CD4-positive, alpha-beta T cell treated with Interleukin-1 beta for 1 hour (primary cell): ENCODE results near the gene AKAP5.
"Not testable (repeated sequence)": the region's sequence is repeated elsewhere in the genome, so short reads cannot be mapped to it uniquely, and the experiment has no call there.

Experiments
- DNase-seq, 2 donors: peaks; one replicate each; pipeline ENCODE4 v3.0.0-alpha.2; 2020 to 2022

AKAP5 gene

DNA sequence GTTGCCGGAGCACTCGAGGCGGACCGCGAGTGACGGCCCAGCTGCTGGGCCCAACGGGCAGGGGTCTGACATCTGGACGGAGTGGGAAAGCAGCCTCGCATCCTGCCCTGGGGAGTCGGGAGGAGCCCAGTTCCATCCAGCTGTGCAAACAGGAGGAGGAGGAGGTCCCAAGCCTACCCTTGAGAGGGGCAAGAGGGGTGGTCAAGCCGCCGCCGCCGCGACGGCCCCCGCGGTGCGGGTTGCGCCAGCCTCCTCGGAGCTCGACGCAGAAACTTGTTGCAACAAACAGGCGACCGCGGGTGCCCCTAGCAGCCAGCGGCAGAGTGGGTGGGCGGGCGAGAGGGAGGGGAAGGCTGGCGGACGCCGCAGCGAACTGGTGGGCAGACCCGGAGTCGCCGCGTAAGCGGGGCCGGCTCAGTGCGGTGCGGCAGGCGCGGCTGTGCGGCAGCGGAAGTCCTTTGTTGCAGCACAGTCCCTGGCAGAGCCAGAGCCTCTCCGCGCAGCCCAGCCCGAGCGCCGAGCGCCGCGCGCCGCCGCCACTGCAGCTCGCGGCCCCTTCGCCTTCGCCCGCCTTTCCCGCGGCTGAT lies 39.1 kb downstream of the AKAP5 start, which contains the start of gene ZBTB1:
Gene ZBTB1 (plus strand): TSS at position 461 of the 587 bp plus-strand sequence. CDS start 16,735 bp downstream, outside the sequence.
- DNase-seq: peak; percentile 87 to 91

GRCh38 chr14:64504897-64505794 lies 39.8 kb downstream of the AKAP5 start:
- peak; percentile 87 to 88 for DNase-seq

DNA sequence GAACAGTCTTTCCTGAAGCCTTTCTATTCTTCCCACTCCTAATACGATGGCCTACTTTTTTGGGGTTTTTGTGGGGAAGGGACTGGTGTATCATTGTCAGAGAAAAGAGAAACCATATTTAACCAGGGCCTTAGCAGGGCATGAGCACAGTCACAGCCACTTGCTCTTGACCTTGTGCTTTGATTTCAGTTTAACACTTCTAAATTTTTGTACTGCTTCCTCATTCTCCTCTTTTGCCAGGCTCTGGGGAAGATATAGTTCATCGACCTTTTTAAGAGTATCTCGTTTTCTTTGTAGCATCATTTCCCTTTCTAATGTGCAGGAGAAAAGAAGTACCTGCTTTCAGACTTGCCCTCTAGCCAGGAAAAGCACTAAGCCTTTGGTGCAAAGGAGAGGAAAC lies 41.4 kb downstream of the AKAP5 start:
- DNase-seq: peak in 1 of 2 donors; percentile 30

DNA sequence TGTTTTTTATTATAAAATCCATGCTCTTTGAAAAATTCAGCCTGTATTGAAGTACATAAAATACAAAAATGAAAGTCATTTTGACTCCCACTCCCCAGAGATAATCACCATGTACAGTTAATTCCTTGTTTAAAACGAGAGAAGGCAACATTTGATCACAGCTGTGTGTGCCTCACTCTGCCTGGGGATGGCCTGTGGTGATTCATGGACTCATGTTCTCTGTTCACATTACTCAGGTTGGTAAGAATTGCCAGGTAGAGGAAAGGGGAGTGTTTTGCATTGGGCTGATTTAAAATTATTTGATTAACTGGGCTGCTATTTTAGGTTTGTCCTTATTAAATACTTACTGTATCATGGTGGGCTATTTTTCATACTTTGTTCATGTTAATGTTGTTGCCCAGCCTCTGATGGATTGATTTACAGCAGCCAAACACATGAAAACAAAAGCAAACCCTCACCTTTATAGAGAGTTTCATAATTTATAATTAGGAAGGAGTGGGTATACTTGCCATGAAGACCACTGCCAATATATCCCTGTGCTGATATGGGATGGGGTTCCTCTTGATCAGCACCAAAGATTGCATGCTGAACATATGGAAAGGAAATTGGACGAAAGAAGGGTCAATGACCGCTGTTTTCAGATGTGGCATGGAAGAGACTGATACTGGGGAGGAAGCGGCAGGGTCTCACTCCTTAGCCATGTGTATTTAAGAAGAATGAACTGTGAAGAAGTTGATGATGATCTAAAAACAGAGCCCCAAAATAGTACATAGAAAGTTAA lies 42.3 kb downstream of the AKAP5 start:
- no peak for DNase-seq

GRCh38 chr14:64508215-64508776 lies 43.0 kb downstream of the AKAP5 start:
- DNase-seq: no peak

DNA sequence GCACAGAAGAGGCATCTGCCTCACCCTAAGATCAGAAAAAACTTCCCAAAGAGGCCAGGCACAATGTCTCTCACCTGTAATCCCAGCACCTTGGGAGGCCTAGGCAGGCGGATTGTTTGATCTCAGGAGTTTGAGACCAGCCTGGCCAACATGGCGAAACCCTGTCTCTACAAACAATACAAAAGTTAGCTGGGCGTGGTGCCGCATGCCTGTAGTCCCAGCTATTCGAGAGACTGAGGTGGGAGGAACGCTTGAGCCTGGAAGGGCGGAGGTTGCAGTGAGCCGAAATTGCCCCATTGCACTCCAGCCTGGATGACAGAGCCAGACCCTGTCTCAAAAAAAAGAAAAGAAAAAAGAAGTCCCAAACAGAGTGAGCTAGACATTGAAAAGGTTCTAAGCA lies 43.7 kb downstream of the AKAP5 start:
- no peak for DNase-seq

GRCh38 chr14:64510825-64511671 lies 45.7 kb downstream of the AKAP5 start:
- DNase-seq: peak; percentile 60 to 77

DNA sequence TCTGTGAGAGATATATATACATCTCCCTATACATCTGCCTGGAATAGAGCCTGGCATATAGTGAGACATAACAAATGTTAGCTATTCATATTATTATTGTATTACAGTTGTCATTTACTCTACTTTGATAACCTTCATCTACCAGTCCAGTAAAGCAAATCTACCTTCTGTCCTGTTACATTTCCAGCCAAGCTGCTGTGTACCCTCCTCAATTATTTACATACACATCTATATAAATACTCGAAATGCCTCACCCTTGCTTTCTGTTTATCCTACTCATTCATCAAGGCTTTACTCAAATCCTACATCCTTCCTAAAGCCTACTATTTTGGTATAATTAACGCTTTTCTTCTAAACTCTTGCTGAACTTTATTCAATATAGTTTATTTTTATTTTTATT lies 48.0 kb downstream of the AKAP5 start:
- DNase-seq: no peak

- no peak for DNase-seq
Measured at GRCh38 chr14:64515053-64515452, 49.8 kb downstream of the AKAP5 start.

DNA sequence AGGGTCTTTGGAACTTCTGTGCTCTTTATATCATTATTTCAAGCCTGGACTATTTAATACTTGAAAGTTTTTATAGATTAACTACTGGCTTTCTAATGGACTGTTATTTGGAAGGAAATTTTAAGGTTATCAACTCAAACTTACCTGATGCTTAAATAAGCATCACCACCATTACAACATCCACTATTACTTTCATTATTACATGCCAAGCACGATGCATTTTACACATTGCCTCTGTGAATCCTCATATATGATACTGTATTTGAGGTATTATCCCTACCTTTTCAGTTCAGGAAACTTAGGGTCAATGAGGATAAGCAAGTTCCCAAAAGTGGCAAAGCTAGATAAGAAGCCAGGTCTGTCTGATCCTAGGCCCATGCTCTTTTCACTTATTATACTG lies 51.7 kb downstream of the AKAP5 start:
- DNase-seq: no peak

DNA sequence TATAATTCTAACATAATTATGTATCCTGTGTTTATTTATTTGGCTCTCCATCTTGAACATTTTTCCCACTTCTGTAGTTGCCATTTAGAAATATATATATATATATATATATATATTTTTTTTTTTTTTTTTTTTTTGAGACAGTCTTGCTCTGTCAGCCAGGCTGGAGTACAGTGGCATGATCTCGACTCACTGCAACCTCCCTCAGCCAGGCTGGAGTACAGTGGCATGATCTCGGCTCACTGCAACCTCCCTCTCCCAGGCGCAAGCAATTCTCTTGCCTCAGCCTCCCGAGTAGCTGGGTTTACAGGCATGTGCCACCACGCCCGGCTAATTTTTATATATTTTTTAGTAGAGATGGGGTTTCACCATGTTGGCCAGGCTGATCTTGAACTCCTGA lies 52.4 kb downstream of the AKAP5 start:
- not testable (repeated sequence) for DNase-seq

DNA sequence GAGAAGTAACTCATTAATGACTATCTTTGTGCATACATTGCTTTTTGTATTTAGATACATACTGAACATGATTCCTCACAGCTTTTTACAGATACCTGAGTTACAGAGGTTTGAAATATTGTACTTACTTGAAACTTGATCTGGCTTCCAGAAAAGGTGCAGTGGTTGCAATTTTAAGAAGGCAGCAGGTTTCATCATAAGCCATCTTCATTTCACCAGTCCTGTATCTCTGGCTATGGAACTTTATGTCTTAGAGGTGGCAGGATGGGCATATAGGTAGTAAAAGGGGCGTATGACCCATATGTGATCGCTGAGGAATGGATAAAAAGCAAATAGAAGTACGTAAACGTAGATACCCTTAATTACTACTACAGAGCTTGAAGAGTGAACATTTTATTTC lies 52.9 kb downstream of the AKAP5 start:
- DNase-seq: no peak

DNA sequence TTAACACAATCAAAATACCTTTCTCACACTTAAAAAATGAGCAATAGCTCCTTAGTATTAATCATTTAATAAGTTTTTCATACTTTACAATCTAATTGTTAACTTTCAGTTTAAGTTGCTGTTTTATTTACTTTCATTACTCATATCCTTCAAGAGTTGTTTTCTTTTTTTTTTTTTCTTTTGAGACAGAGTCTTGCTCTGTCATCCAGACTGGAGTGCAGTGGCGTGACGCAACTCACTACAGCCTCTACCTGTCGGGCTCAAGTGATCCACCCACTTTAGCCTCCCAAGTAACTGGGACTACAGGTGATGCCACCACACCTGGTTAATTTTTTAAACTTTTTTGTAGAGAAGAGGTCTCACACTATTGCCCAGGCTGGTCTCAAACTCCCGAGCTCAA lies 55.4 kb downstream of the AKAP5 start:
- DNase-seq: no peak

DNA sequence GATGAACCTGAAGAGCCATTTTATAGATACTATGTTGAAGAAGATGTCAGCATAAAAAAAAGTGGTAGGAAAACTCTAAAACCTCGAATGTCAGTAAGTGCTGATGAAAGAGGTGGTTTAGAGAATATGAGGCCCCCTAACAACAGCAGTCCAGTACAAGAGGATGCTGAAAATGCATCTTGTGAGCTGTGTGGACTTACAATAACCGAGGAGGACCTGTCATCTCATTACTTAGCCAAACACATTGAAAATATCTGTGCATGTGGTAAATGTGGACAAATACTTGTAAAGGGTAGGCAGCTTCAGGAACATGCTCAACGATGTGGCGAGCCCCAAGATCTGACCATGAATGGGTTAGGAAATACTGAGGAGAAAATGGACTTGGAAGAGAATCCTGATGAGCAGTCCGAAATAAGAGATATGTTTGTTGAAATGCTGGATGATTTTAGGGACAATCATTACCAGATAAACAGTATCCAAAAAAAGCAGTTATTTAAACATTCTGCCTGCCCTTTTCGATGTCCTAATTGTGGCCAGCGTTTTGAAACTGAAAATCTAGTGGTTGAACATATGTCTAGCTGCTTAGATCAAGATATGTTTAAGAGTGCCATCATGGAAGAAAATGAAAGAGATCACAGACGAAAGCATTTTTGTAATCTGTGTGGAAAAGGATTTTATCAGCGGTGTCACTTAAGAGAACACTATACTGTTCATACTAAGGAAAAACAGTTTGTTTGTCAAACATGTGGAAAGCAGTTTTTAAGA lies 57.5 kb downstream of the AKAP5 start:
- DNase-seq: no peak
